ENCODE measurements around the gene FSTL3. TPM values are rescaled to one million over a fixed set of nuclear protein-coding genes. Genes with fewer than 3 reads are reported as not detected.

FSTL3 gene
- total RNA-seq, 2 donors from 2014 or later = 9.8 to 14.1 TPM

- 92 to 93% methylated on average over 13 to 30 of the region's 30 CpGs for WGBS, 2 experiments (ENCODE audit: insufficient coverage in 1 of 2, insufficient read length in 1 of 2)
- Histone ChIP-seq H3K9ac (ENCODE audit: extremely low read depth, low read length, poor library complexity, severe bottlenecking) (no peak overlapping the region), H3K9me3 (ENCODE audit: control insufficient read depth, low read length) (no peaks in the 10 kb centered on the region), H3K4me3 (ENCODE audit: low read length) (no peak overlapping the region), H3K36me3 (ENCODE audit: control insufficient read depth, insufficient read depth, low read length) (peaks cover 30% of the 10 kb centered on the region), H3K27me3 (ENCODE audit: control insufficient read depth, insufficient read depth, low read length, poor library complexity, severe bottlenecking) (no peaks in the 10 kb centered on the region), H3K4me1 (ENCODE audit: control insufficient read depth, insufficient read depth, low read length) (peaks cover 2% of the 10 kb centered on the region), H3K27ac (ENCODE audit: low read depth, low read length) (no peak overlapping the region)
- H3K4me1 Mint-ChIP-seq = peaks cover 8% of the 10 kb centered on the region
- no peak overlapping the region for H3K4me3 Mint-ChIP-seq
- TF ChIP-seq, protein P1, sequence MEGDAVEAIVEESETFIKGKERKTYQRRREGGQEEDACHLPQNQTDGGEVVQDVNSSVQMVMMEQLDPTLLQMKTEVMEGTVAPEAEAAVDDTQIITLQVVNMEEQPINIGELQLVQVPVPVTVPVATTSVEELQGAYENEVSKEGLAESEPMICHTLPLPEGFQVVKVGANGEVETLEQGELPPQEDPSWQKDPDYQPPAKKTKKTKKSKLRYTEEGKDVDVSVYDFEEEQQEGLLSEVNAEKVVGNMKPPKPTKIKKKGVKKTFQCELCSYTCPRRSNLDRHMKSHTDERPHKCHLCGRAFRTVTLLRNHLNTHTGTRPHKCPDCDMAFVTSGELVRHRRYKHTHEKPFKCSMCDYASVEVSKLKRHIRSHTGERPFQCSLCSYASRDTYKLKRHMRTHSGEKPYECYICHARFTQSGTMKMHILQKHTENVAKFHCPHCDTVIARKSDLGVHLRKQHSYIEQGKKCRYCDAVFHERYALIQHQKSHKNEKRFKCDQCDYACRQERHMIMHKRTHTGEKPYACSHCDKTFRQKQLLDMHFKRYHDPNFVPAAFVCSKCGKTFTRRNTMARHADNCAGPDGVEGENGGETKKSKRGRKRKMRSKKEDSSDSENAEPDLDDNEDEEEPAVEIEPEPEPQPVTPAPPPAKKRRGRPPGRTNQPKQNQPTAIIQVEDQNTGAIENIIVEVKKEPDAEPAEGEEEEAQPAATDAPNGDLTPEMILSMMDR (conservative IDR thresholded peaks at IDR 0.05) = no peak
- no peak for DNase-seq
- H3K27ac Mint-ChIP-seq = no peak overlapping the region
- H3K27me3 Mint-ChIP-seq (ENCODE audit: insufficient read depth) = peaks cover 1% of the 10 kb centered on the region
- H3K36me3 Mint-ChIP-seq (ENCODE audit: low read depth) = peaks cover 46% of the 10 kb centered on the region
- no peaks in the 10 kb centered on the region for H3K9me3 Mint-ChIP-seq
Measured at GRCh38 chr19:629961-630714, 46.1 kb upstream of the FSTL3 start.

- H3K27ac ChIP-seq (ENCODE audit: low read depth, low read length) = peak overlapping the region; percentile 32
Measured at GRCh38 chr19:632579-633067, 43.6 kb upstream of the FSTL3 start.

GRCh38 chr19:633068-633785 is 43.0 kb upstream of the FSTL3 start, which contains the start of gene POLRMT:
Gene POLRMT, minus strand, starts transcription at chr19:633537. Its CDS starts 25 bp downstream, at chr19:633512.
- 0% methylated on average over 45 to 67 of the region's 67 CpGs for WGBS, 2 experiments (ENCODE audit: insufficient coverage in 1 of 2, insufficient read length in 1 of 2)
- H3K27me3 ChIP-seq (ENCODE audit: control insufficient read depth, insufficient read depth, low read length, poor library complexity, severe bottlenecking) = peaks cover 9% of the 10 kb centered on the region

More at GRCh38 chr19:632579-633067, 43.6 kb upstream of the FSTL3 start:
- H3K4me3 ChIP-seq (ENCODE audit: low read length) = peak overlapping the region; percentile 99
- H3K36me3 Mint-ChIP-seq (ENCODE audit: low read depth) = peaks cover 30% of the 10 kb centered on the region
- WGBS, 2 experiments (ENCODE audit: insufficient coverage in 1 of 2, insufficient read length in 1 of 2) = 0 to 1% methylated on average over 18 to 35 of the region's 35 CpGs
- peak overlapping the region; percentile 95 for H3K27ac Mint-ChIP-seq
- DNase-seq = peak; percentile 87
- H3K9ac ChIP-seq (ENCODE audit: extremely low read depth, low read length, poor library complexity, severe bottlenecking) = peak overlapping the region; percentile 81
- TF ChIP-seq, protein P1 (conservative IDR thresholded peaks at IDR 0.05) = no peak
- H3K27me3 Mint-ChIP-seq (ENCODE audit: insufficient read depth) = peaks cover 12% of the 10 kb centered on the region
- H3K36me3 ChIP-seq (ENCODE audit: control insufficient read depth, insufficient read depth, low read length) = peaks cover 27% of the 10 kb centered on the region
- no peaks in the 10 kb centered on the region for H3K9me3 Mint-ChIP-seq
- peaks cover 2% of the 10 kb centered on the region for H3K4me1 ChIP-seq (ENCODE audit: control insufficient read depth, insufficient read depth, low read length)
- peaks cover 7% of the 10 kb centered on the region for H3K27me3 ChIP-seq (ENCODE audit: control insufficient read depth, insufficient read depth, low read length, poor library complexity, severe bottlenecking)
- no peaks in the 10 kb centered on the region for H3K9me3 ChIP-seq (ENCODE audit: control insufficient read depth, low read length)
- peaks cover 8% of the 10 kb centered on the region for H3K4me1 Mint-ChIP-seq
- H3K4me3 Mint-ChIP-seq = peak overlapping the region; percentile 94

More at GRCh38 chr19:633068-633785, 43.0 kb upstream of the FSTL3 start, which contains the start of gene POLRMT:
- Histone ChIP-seq H3K27ac (ENCODE audit: low read depth, low read length) (peak within 1 kb of the TSS; percentile 55), H3K36me3 (ENCODE audit: control insufficient read depth, insufficient read depth, low read length) (peaks cover 22% of the 10 kb centered on the region), H3K4me1 (ENCODE audit: control insufficient read depth, insufficient read depth, low read length) (peaks cover 2% of the 10 kb centered on the region), H3K4me3 (ENCODE audit: low read length) (peak within 1 kb of the TSS; percentile 99), H3K9ac (ENCODE audit: extremely low read depth, low read length, poor library complexity, severe bottlenecking) (peak within 1 kb of the TSS; percentile 81), H3K9me3 (ENCODE audit: control insufficient read depth, low read length) (no peaks in the 10 kb centered on the region)
- DNase-seq = peak; percentile 99
- H3K27ac Mint-ChIP-seq = peak within 1 kb of the TSS; percentile 97
- no peaks in the 10 kb centered on the region for H3K9me3 Mint-ChIP-seq
- TF ChIP-seq, protein P1 (conservative IDR thresholded peaks at IDR 0.05) = no peak
- peaks cover 8% of the 10 kb centered on the region for H3K4me1 Mint-ChIP-seq
- peaks cover 25% of the 10 kb centered on the region for H3K36me3 Mint-ChIP-seq (ENCODE audit: low read depth)
- H3K27me3 Mint-ChIP-seq (ENCODE audit: insufficient read depth) = peaks cover 18% of the 10 kb centered on the region
- H3K4me3 Mint-ChIP-seq = peak within 1 kb of the TSS; percentile 94

Measured in endodermal cell (in vitro differentiated cells).